ENCODE measurements around the gene ITIH6. TPM values are rescaled to one million over a fixed set of nuclear protein-coding genes. Genes with fewer than 3 reads are reported as not detected.
"Not testable (repeated sequence)": the region's sequence is repeated elsewhere in the genome, so short reads cannot be mapped to it uniquely, and the experiment has no call there.

Gene ITIH6
- total and polyA plus RNA-seq, 2 experiments from 2014 or later = 0.07 to 0.24 TPM

GRCh38 chrX:54754854-54755253 is 43.2 kb downstream of the ITIH6 start:
- no peaks in the 10 kb centered on the region for H3K4me1 ChIP-seq (ENCODE audit: low read depth)
- H3K9me3 ChIP-seq (ENCODE audit: low read depth) = no peaks in the 10 kb centered on the region
- no peaks in the 10 kb centered on the region for H3K27me3 ChIP-seq
- no peak overlapping the region for H3K27ac ChIP-seq
- DNase-seq (ENCODE audit: low read depth in 1 of 2, low spot score in 1 of 2) = no peak
- H3K36me3 ChIP-seq = no peaks in the 10 kb centered on the region
- no peak overlapping the region for H3K4me3 ChIP-seq
- no peak for TF ChIP-seq CTCF (IDR thresholded peaks at IDR 0.05; ENCODE audit: low read depth, low read length)

- Histone ChIP-seq H3K9me3 (ENCODE audit: low read depth) (no peaks in the 10 kb centered on the region), H3K4me3 (no peak overlapping the region), H3K4me1 (ENCODE audit: low read depth) (no peaks in the 10 kb centered on the region), H3K36me3 (no peaks in the 10 kb centered on the region), H3K27ac (no peak overlapping the region), H3K27me3 (no peaks in the 10 kb centered on the region)
- TF ChIP-seq CTCF (IDR thresholded peaks at IDR 0.05; ENCODE audit: low read depth, low read length) = no peak
- DNase-seq (ENCODE audit: low read depth in 1 of 2, low spot score in 1 of 2) = no peak
Observed at GRCh38 chrX:54748626-54749025, 49.4 kb downstream of the ITIH6 start.

- Histone ChIP-seq H3K9me3 (ENCODE audit: low read depth) (no peaks in the 10 kb centered on the region), H3K27ac (no peak overlapping the region), H3K36me3 (no peaks in the 10 kb centered on the region), H3K4me1 (ENCODE audit: low read depth) (no peaks in the 10 kb centered on the region), H3K4me3 (no peak overlapping the region), H3K27me3 (no peaks in the 10 kb centered on the region)
- no peak for DNase-seq (ENCODE audit: low read depth in 1 of 2, low spot score in 1 of 2)
- no peak for TF ChIP-seq CTCF (IDR thresholded peaks at IDR 0.05; ENCODE audit: low read depth, low read length)
Observed at GRCh38 chrX:54747733-54748393, 50.2 kb downstream of the ITIH6 start.

GRCh38 chrX:54746928-54747327 is 51.1 kb downstream of the ITIH6 start:
- Histone ChIP-seq H3K27ac (no peak overlapping the region), H3K9me3 (ENCODE audit: low read depth) (no peaks in the 10 kb centered on the region), H3K4me1 (ENCODE audit: low read depth) (no peaks in the 10 kb centered on the region), H3K36me3 (no peaks in the 10 kb centered on the region), H3K27me3 (no peaks in the 10 kb centered on the region), H3K4me3 (no peak overlapping the region)
- no peak for TF ChIP-seq CTCF (IDR thresholded peaks at IDR 0.05; ENCODE audit: low read depth, low read length)
- no peak for DNase-seq (ENCODE audit: low read depth in 1 of 2, low spot score in 1 of 2)

GRCh38 chrX:54745676-54746075 is 52.4 kb downstream of the ITIH6 start:
- H3K9me3 ChIP-seq (ENCODE audit: low read depth) = no peaks in the 10 kb centered on the region
- H3K27me3 ChIP-seq = no peaks in the 10 kb centered on the region
- no peak overlapping the region for H3K4me3 ChIP-seq
- DNase-seq (ENCODE audit: low read depth in 1 of 2, low spot score in 1 of 2) = no peak
- no peaks in the 10 kb centered on the region for H3K4me1 ChIP-seq (ENCODE audit: low read depth)
- no peak overlapping the region for H3K27ac ChIP-seq
- TF ChIP-seq CTCF (IDR thresholded peaks at IDR 0.05; ENCODE audit: low read depth, low read length) = no peak
- no peaks in the 10 kb centered on the region for H3K36me3 ChIP-seq

GRCh38 chrX:54738567-54738966 is 59.5 kb downstream of the ITIH6 start:
- H3K4me3 ChIP-seq; H3K4me1 ChIP-seq (ENCODE audit: low read depth); H3K27ac ChIP-seq; H3K27me3 ChIP-seq; H3K36me3 ChIP-seq; DNase-seq (ENCODE audit: low read depth in 1 of 2, low spot score in 1 of 2); H3K9me3 ChIP-seq (ENCODE audit: low read depth): not testable (repeated sequence)

- DNase-seq (ENCODE audit: low read depth in 1 of 2, low spot score in 1 of 2); H3K27ac ChIP-seq; H3K9me3 ChIP-seq (ENCODE audit: low read depth); H3K4me1 ChIP-seq (ENCODE audit: low read depth); H3K36me3 ChIP-seq; H3K27me3 ChIP-seq; H3K4me3 ChIP-seq: not testable (repeated sequence)
Observed at GRCh38 chrX:54736298-54736942, 61.6 kb downstream of the ITIH6 start.
